Suprapubic skin (tissue), 4 donors: ENCODE results near the gene NKAIN4.

Experiments used
- CTCF ChIP-seq, 2 donors: fragments of 200-600 bp in 1 of 2; fragments of 450-650 bp in 1 of 2; sonication (generic) in 1 of 2; IDR thresholded peaks; one replicate each; pipeline ENCODE4 v1.5.1; 2016 to 2019; ENCODE audit warnings: antibody characterized with exemption in 2 of 2, mild to moderate bottlenecking in 1 of 2, moderate library complexity in 1 of 2
- POLR2A ChIP-seq, 2 donors: fragments of 450-650 bp; IDR thresholded peaks; one replicate each; pipeline ENCODE4 v1.6.1; 2017; ENCODE audit warnings: antibody characterized with exemption in 2 of 2, mild to moderate bottlenecking in 2 of 2, moderate library complexity in 2 of 2
- POLR2AphosphoS5 ChIP-seq, 3 donors: sonication (generic); formaldehyde crosslinking; IDR thresholded peaks; one replicate each; pipeline ENCODE4 v1.6.1; 2017; ENCODE audit warnings: antibody characterized with exemption in 3 of 3

DNA sequence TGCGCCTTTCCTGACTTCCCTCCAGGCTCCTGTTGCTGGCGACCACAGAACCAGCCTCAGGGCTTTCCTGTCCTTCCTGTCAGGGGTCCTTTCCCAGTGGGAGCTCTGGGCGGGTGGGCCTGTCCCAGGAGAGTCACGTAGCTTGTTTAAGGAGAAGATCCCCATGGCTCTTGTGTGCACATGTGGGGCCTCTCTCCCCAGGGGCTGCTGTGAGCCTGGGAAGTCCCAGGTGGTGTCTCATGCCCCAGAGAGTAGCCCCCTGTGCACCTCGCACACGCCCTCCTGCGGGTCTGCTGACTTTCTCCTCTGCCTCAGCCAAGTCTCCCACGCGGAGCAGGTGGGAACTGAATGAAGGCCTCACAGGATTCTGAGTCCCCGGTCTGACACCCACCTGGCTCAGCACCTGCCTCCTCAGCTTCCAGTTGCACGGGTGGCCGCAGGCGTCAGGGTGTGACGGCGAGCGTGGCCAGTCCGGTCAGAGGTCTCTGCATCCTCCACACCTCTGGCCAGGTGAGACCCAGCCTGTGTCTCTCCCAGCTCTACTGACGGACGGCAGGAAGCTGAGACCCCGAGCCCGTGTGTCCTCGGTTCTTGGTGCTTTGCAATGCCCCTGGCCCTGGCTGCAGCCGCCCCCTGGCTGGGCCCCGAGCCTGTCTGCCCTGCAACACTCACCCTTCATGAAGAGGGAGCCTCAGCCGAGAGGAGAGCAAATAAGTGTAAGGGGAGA lies 5.6 kb upstream of the NKAIN4 start:
- TF ChIP-seq CTCF (IDR thresholded peaks at IDR 0.05) (no peak), POLR2A (IDR thresholded peaks at IDR 0.05) (no peak), POLR2AphosphoS5 (IDR thresholded peaks at IDR 0.05) (no peak)
